GM23338 (cell line): Measurements from ENCODE around the gene TMEM187. TPM values are rescaled to one million over a fixed set of nuclear protein-coding genes. Genes with fewer than 3 reads are reported as not detected.
A peak's percentile ranks its signal among the peaks of the same experiment; 100 is the strongest.

Experiments used
- ATAC-seq: fragments of 200-7000 bp; cut with Tn5 transposase; 3 replicates; pipeline ENCODE4 v1.9.1; 2020
- DNase-seq: peaks from one replicate; pipeline ENCODE4 v3.0.0-alpha.2; 2015; ENCODE audit warnings: low spot score
- H2AFZ ChIP-seq: fragments of 200-600 bp; sonication (generic); 2 replicates; pipeline ENCODE4 v1.8.0; 2016; ENCODE audit warnings: antibody characterized with exemption, mild to moderate bottlenecking, moderate library complexity
- H3F3A ChIP-seq: fragments of 200-600 bp; sonication (generic); replicated peaks from 2 replicates; pipeline ENCODE4 v1.8.0; 2017; ENCODE audit warnings: antibody characterized with exemption, mixed run types, low read depth
- H3K27ac ChIP-seq: fragments of 200-600 bp; sonication (generic); 2 replicates; pipeline ENCODE4 v1.6.1; 2016; ENCODE audit warnings: low read depth
- H3K27me3 ChIP-seq: fragments of 200-600 bp; sonication (generic); 2 replicates; pipeline ENCODE4 v1.8.0; 2016; ENCODE audit warnings: mild to moderate bottlenecking, mixed run types, moderate library complexity; ENCODE audit not compliant: insufficient read depth
- H3K36me3 ChIP-seq: fragments of 200-600 bp; sonication (generic); 2 replicates; pipeline ENCODE4 v1.8.0; 2016; ENCODE audit warnings: mild to moderate bottlenecking; ENCODE audit not compliant: insufficient read depth
- H3K4me1 ChIP-seq: fragments of 200-600 bp; sonication (generic); 2 replicates; pipeline ENCODE4 v1.8.0; 2016; ENCODE audit warnings: mild to moderate bottlenecking, moderate library complexity; ENCODE audit not compliant: insufficient read depth
- H3K4me2 ChIP-seq: fragments of 200-600 bp; sonication (generic); 2 replicates; pipeline ENCODE4 v1.7.1; 2017; ENCODE audit warnings: mixed run types
- H3K4me3 ChIP-seq: fragments of 200-600 bp; sonication (generic); 2 replicates; pipeline ENCODE4 v1.6.1; 2016; ENCODE audit warnings: mixed run types
- H3K79me2 ChIP-seq: fragments of 200-600 bp; sonication (generic); replicated peaks from 2 replicates; pipeline ENCODE4 v1.8.0; 2017; ENCODE audit warnings: mild to moderate bottlenecking; ENCODE audit not compliant: insufficient read depth
- H3K9me2 ChIP-seq: fragments of 200-600 bp; sonication (generic); 2 replicates; pipeline ENCODE4 v1.8.0; 2017; ENCODE audit not compliant: insufficient read depth
- H4K20me1 ChIP-seq: fragments of 200-600 bp; sonication (generic); replicated peaks from 2 replicates; pipeline ENCODE4 v1.8.0; 2017; ENCODE audit warnings: mild to moderate bottlenecking; ENCODE audit not compliant: insufficient read depth
- H3K27ac Mint-ChIP-seq: 2 replicates; pipeline ENCODE4 v1.8.0; 2020; ENCODE audit warnings: inconsistent platforms, mild to moderate bottlenecking, moderate library complexity, mixed read lengths
- H3K27me3 Mint-ChIP-seq: 3 replicates; pipeline ENCODE4 v1.8.0; 2022; ENCODE audit warnings: low read depth, mild to moderate bottlenecking, moderate library complexity, mixed read lengths, inconsistent platforms; ENCODE audit not compliant: insufficient read depth, poor library complexity
- H3K36me3 Mint-ChIP-seq: 3 replicates; pipeline ENCODE4 v1.8.0; 2021; ENCODE audit warnings: low read depth, mild to moderate bottlenecking, inconsistent platforms, moderate library complexity, mixed read lengths
- H3K4me1 Mint-ChIP-seq: 3 replicates; pipeline ENCODE4 v1.8.0; 2020; ENCODE audit warnings: mild to moderate bottlenecking, inconsistent platforms, mixed read lengths
- H3K4me3 Mint-ChIP-seq: 3 replicates; pipeline ENCODE4 v1.8.0; 2021; ENCODE audit warnings: moderate library complexity, mild to moderate bottlenecking, inconsistent platforms, mixed read lengths
- H3K9me3 Mint-ChIP-seq: 3 replicates; pipeline ENCODE4 v1.8.0; 2020; ENCODE audit warnings: moderate library complexity, mild to moderate bottlenecking, inconsistent platforms, mixed read lengths
- CTCF ChIP-seq, 2 experiments: fragments of 200-600 bp in 1 of 2; sonication (generic) in 1 of 2; conservative IDR thresholded peaks; 2 replicates each; pipeline versions ENCODE4 v1.5.1 to v1.6.1; 2016 to 2017; ENCODE audit warnings: antibody characterized with exemption in 2 of 2, low read depth in 2 of 2, mild to moderate bottlenecking in 2 of 2, moderate library complexity in 1 of 2
- EZH2 ChIP-seq: fragments of 200-600 bp; sonication (generic); IDR thresholded peaks from one replicate; pipeline ENCODE4 v1.8.0; 2017; ENCODE audit warnings: antibody characterized with exemption, mild to moderate bottlenecking, low read depth; ENCODE audit not compliant: unreplicated experiment
- NANOG ChIP-seq: IDR thresholded peaks from 2 replicates; pipeline ENCODE4 v1.6.1; 2016; ENCODE audit warnings: antibody characterized with exemption, borderline replicate concordance
- POLR2AphosphoS5 ChIP-seq: IDR thresholded peaks from 2 replicates; pipeline ENCODE4 v1.6.1; 2016; ENCODE audit warnings: antibody characterized with exemption, low read depth
- REST ChIP-seq: IDR thresholded peaks from one replicate; pipeline ENCODE4 v1.6.1; 2018; ENCODE audit warnings: antibody characterized with exemption; ENCODE audit not compliant: unreplicated experiment
- STAT1 ChIP-seq: IDR thresholded peaks from one replicate; pipeline ENCODE4 v1.6.1; 2016; ENCODE audit warnings: antibody characterized with exemption; ENCODE audit not compliant: unreplicated experiment
- ZNF114 ChIP-seq: fragments of 250-450 bp; sonication (Bioruptor Pico); IDR thresholded peaks from 2 replicates; pipeline ENCODE4 v1.5.0; 2020; ENCODE audit warnings: mild to moderate bottlenecking, moderate library complexity
- polyA plus RNA-seq: library from polyadenylated mRNA; unstranded; fragments of >200 nt; fragmentation: Nextera tagmentation; extraction: Ambion mirVana; gene quantifications from 2 replicates; pipeline ENCODE4 v1.2.1, GENCODE V29; 2016
- total RNA-seq: library from RNA; depleted of rRNA; stranded (reverse); fragments of >200 nt; shearing (Covaris generic); gene quantifications from 2 replicates; pipeline ENCODE4 v1.2.3, GENCODE V29; 2014

Gene TMEM187
- total and polyA plus RNA-seq, 2 experiments from 2014 or later, result 2.5 to 4.4 TPM

GRCh38 chrX:154012336-154012991 lies 39.9 kb downstream of the TMEM187 start (continued):
- TF ChIP-seq EZH2, result no peak
- no peak for TF ChIP-seq NANOG
- TF ChIP-seq CTCF (conservative IDR thresholded peaks at IDR 0.05; ENCODE audit: low read depth in 2 of 2), result no peak
- TF ChIP-seq POLR2AphosphoS5, result no peak
- no peak for TF ChIP-seq STAT1

- H3K4me3 Mint-ChIP-seq, result no peak overlapping the region
- H2AFZ ChIP-seq, result no peak overlapping the region
- ATAC-seq, result no peak
- no peak for TF ChIP-seq ZNF114 (CRISPR knock-in tag)
- H3K36me3 ChIP-seq, result no peaks in the 10 kb centered on the region
- no peak overlapping the region for H3K4me2 ChIP-seq
- H3K9me3 Mint-ChIP-seq, result no peaks in the 10 kb centered on the region
- H3K27ac Mint-ChIP-seq, result no peak overlapping the region
- H3K9me2 ChIP-seq, result no peaks in the 10 kb centered on the region
- no peaks in the 10 kb centered on the region for H4K20me1 ChIP-seq
- no peaks in the 10 kb centered on the region for H3K79me2 ChIP-seq
- H3K4me3 ChIP-seq, result no peak overlapping the region
- no peak for DNase-seq
- H3K27me3 ChIP-seq, result no peaks in the 10 kb centered on the region
- peaks cover 2% of the 10 kb centered on the region for H3K27me3 Mint-ChIP-seq
- H3K36me3 Mint-ChIP-seq, result peaks cover 23% of the 10 kb centered on the region; the same call in 2 of the 3 replicates
- peaks cover 16% of the 10 kb centered on the region for H3K4me1 Mint-ChIP-seq
- H3F3A ChIP-seq, result no peaks in the 10 kb centered on the region
- H3K27ac ChIP-seq, result no peak overlapping the region
- no peaks in the 10 kb centered on the region for H3K4me1 ChIP-seq
These were observed 40.5 kb downstream of the TMEM187 start for GRCh38 chrX:154013001-154013421.

- no peak overlapping the region for H3K4me2 ChIP-seq
- Mint-ChIP-seq H3K27me3 (peaks cover 2% of the 10 kb centered on the region), H3K27ac (no peak overlapping the region), H3K9me3 (no peaks in the 10 kb centered on the region), H3K4me1 (peaks cover 16% of the 10 kb centered on the region), H3K4me3 (no peak overlapping the region), H3K36me3 (peaks cover 24% of the 10 kb centered on the region; the same call in 2 of the 3 replicates)
- peak; percentile 68 to 70 for TF ChIP-seq CTCF (conservative IDR thresholded peaks at IDR 0.05; ENCODE audit: low read depth in 2 of 2)
- no peak for TF ChIP-seq REST
- peak; percentile 64 for DNase-seq
- ATAC-seq, result peak; percentile 81
- no peaks in the 10 kb centered on the region for H3K4me1 ChIP-seq
- H3K9me2 ChIP-seq, result no peaks in the 10 kb centered on the region
- H2AFZ ChIP-seq, result no peak overlapping the region
- H3K27me3 ChIP-seq, result no peaks in the 10 kb centered on the region
- H4K20me1 ChIP-seq, result no peaks in the 10 kb centered on the region
- H3K4me3 ChIP-seq, result no peak overlapping the region
- no peaks in the 10 kb centered on the region for H3K79me2 ChIP-seq
- no peaks in the 10 kb centered on the region for H3K36me3 ChIP-seq
- no peak overlapping the region for H3K27ac ChIP-seq
- H3F3A ChIP-seq, result no peaks in the 10 kb centered on the region
These were observed 41.2 kb downstream of the TMEM187 start for GRCh38 chrX:154013614-154014360.
